K562 (cell line): ENCODE measurements around the gene ASCC1. TPM values are rescaled to one million over a fixed set of nuclear protein-coding genes. Genes with fewer than 3 reads are reported as not detected.

Experiments used
- ATAC-seq: fragments of 200-7000 bp; cut with Tn5 transposase; 3 replicates; pipeline ENCODE4 v1.9.1; 2020; ENCODE audit warnings: moderate library complexity
- BruUV-seq: library from RNA; stranded (reverse); fragments of 400-500 nt; replicated peaks from 2 replicates; lab custom pipeline; 2021; lab: Mats Ljungman, UMichigan
- CTCF ChIA-PET: fragments of 300-600 bp; formaldehyde crosslinking; extraction: SDS; loops from one replicate; lab custom pipeline; 2021; ENCODE audit warnings: low intra/inter-chr PET ratio; lab: Yijun Ruan, JAX
- POLR2A ChIA-PET: fragments of 300-600, 350-650 bp; sonication (Branson Sonifier 250); formaldehyde crosslinking; extraction: SDS; loops from one replicate; lab custom pipeline; 2021; ENCODE audit warnings: antibody characterized with exemption, inconsistent platforms; lab: Yijun Ruan, JAX
- DNase-seq, 4 experiments: peaks; one replicate each; pipeline versions ENCODE4 v3.0.0 to v3.0.0-alpha.2; 2011 to 2018; ENCODE audit warnings: low spot score in 3 of 4, mixed read lengths in 3 of 4; ENCODE audit errors: extremely low read depth in 1 of 4
- FAIRE-seq: peaks from 2 replicates; lab custom pipeline; 2011; peaks lifted over from hg19 to GRCh38; lab: Jason Lieb, UNC
- H2AFZ ChIP-seq: 2 replicates; pipeline ENCODE4 v1.6.0; 2011; ENCODE audit warnings: low read depth, low read length, control low read depth, inconsistent platforms
- H3K27ac ChIP-seq: fragments of 200-600 bp; 3 replicates; pipeline ENCODE4 v1.8.0; 2011; ENCODE audit warnings: low read depth, mild to moderate bottlenecking, control low read depth, inconsistent platforms, low read length, moderate library complexity, mixed read lengths; ENCODE audit errors: extremely low read depth
- H3K27me3 ChIP-seq, 2 experiments: fragments of 300-600 bp in 1 of 2; 2 replicates in 1 of 2; 3 replicates in 1 of 2; pipeline versions ENCODE4 v1.6.0 to v1.8.0; 2011; ENCODE audit warnings: inconsistent platforms in 2 of 2, low read length in 2 of 2, mild to moderate bottlenecking in 1 of 2, mixed read lengths in 1 of 2, moderate library complexity in 1 of 2; ENCODE audit not compliant: control insufficient read depth in 2 of 2, insufficient read depth in 2 of 2
- H3K36me3 ChIP-seq: fragments of 300-600 bp; 3 replicates; pipeline ENCODE4 v1.8.0; 2011; ENCODE audit warnings: mild to moderate bottlenecking, low read length, inconsistent platforms; ENCODE audit not compliant: control insufficient read depth, insufficient read depth
- H3K4me1 ChIP-seq, 2 experiments: fragments of 200-600 bp in 1 of 2; replicated peaks in 1 of 2; 2 replicates in 1 of 2; 3 replicates in 1 of 2; pipeline versions ENCODE4 v1.5.1 to v1.8.0; 2011; ENCODE audit warnings: inconsistent platforms in 2 of 2, low read length in 2 of 2, mild to moderate bottlenecking in 1 of 2, mixed read lengths in 1 of 2, moderate library complexity in 1 of 2; ENCODE audit not compliant: control insufficient read depth in 2 of 2, insufficient read depth in 2 of 2
- H3K4me2 ChIP-seq: 2 replicates; pipeline ENCODE4 v1.6.1; 2011; ENCODE audit warnings: low read length, control low read depth, inconsistent platforms, mixed read lengths; ENCODE audit not compliant: insufficient read depth
- H3K4me3 ChIP-seq: fragments of 200-600 bp; sonication (generic), shearing (Covaris generic); 2 replicates; pipeline ENCODE4 v1.5.1; 2016; ENCODE audit warnings: control low read depth, inconsistent platforms
- H3K79me2 ChIP-seq: fragments of 200-600 bp; 3 replicates; pipeline ENCODE4 v1.8.0; 2011; ENCODE audit warnings: low read length, inconsistent platforms; ENCODE audit not compliant: control insufficient read depth, insufficient read depth
- H3K9ac ChIP-seq, 2 experiments: 2 replicates each; pipeline versions ENCODE4 v1.6.0 to v1.6.1; 2011; ENCODE audit warnings: low read depth in 2 of 2, low read length in 2 of 2, control low read depth in 1 of 2, inconsistent platforms in 1 of 2, mild to moderate bottlenecking in 1 of 2, mixed read lengths in 1 of 2; ENCODE audit not compliant: insufficient read depth in 1 of 2
- H3K9me1 ChIP-seq: one replicate; pipeline ENCODE4 v1.6.0; 2011; ENCODE audit warnings: inconsistent platforms, mild to moderate bottlenecking, low read length, moderate library complexity; ENCODE audit not compliant: control insufficient read depth, insufficient read depth
- H3K9me3 ChIP-seq: replicated peaks from 2 replicates; pipeline ENCODE4 v1.5.1; 2011; ENCODE audit warnings: low read depth, low read length, inconsistent platforms; ENCODE audit not compliant: control insufficient read depth, insufficient read depth
- H4K20me1 ChIP-seq: replicated peaks from 2 replicates; pipeline ENCODE4 v1.6.1; 2011; ENCODE audit warnings: low read length, inconsistent platforms, mixed read lengths; ENCODE audit not compliant: control insufficient read depth, insufficient read depth
- CEBPB ChIP-seq: fragments of 450-650 bp; IDR thresholded peaks from 2 replicates; pipeline ENCODE4 v1.6.1; 2016; ENCODE audit warnings: missing genetic modification characterization, missing compliant biosample characterization
- CEBPG ChIP-seq, 3 experiments: fragments of 200-800 bp in 1 of 3; sonication (Bioruptor generic) in 1 of 3; sonication (generic) in 1 of 3; formaldehyde crosslinking in 1 of 3; IDR thresholded peaks in 2 of 3; conservative IDR thresholded peaks in 1 of 3; 2 replicates each; pipeline versions ENCODE4 v1.6.1 to v1.8.0; 2016 to 2022; ENCODE audit warnings: missing compliant biosample characterization in 2 of 3, missing genetic modification characterization in 2 of 3, mild to moderate bottlenecking in 1 of 3, missing genetic modification reagents in 1 of 3
- WGBS: fragments of 100-300 bp; shearing (Covaris generic); methylation state at CpG from one replicate; pipeline ENCODE4 v1.1.6; 2016; ENCODE audit warnings: low coverage, mixed read lengths; ENCODE audit not compliant: insufficient coverage; ENCODE audit errors: missing lambda C conversion rate; 5-methylcytosine and 5-hydroxymethylcytosine counted together
- in situ Hi-C: fragments of 300-500 bp; cut with MboI; formaldehyde crosslinking; loops from 4 replicates; pipeline ENCODE4 v1.15.0; 2018; ENCODE audit warnings: inconsistent platforms, mixed read lengths
- intact Hi-C: fragments of 100-400 bp; cut with micrococcal nuclease; formaldehyde crosslinking; loops from 2 replicates; pipeline ENCODE4 v1.14.2; 2022
- polyA plus RNA-seq, 8 experiments: library from polyadenylated mRNA; depleted of rRNA in 4 of 8; stranded (reverse) in 5 of 8; unstranded in 3 of 8; fragments of >200 nt; fragmentation: Nextera tagmentation in 2 of 8; fragmentation: Illumina TruSeq in 1 of 8; extraction: Ambion mirVana in 2 of 8; extraction: Trizol in 1 of 8; gene quantifications; 2 replicates each; pipeline versions ENCODE4 v1.2.1 to v1.2.3, GENCODE V29; 2011 to 2014; ENCODE audit warnings: inconsistent platforms in 1 of 8, missing spikeins in 1 of 8
- total RNA-seq, 7 experiments: library from RNA; depleted of rRNA in 6 of 7; stranded (reverse); fragments of >200 nt in 6 of 7; fragmentation: Illumina TruSeq in 2 of 7; extraction: Trizol in 2 of 7; gene quantifications; 2 replicates each; pipeline versions ENCODE4 v1.2.1 to v1.2.3, GENCODE V29; 2011 to 2021; ENCODE audit warnings: low replicate concordance in 1 of 7
- TF ChIP-seq, protein P1 (sequence below): fragments of 250-450 bp; sonication (Bioruptor Pico); IDR thresholded peaks from 2 replicates; pipeline ENCODE4 v1.5.0; 2022; ENCODE audit warnings: mild to moderate bottlenecking

The ASCC1 gene
- total and polyA plus RNA-seq, 9 of the 15 experiments (the other 6 are each of a cell fraction or from before 2014, with no cell fraction given): 31.7 to 73.3 (median 52.8) TPM

DNA sequence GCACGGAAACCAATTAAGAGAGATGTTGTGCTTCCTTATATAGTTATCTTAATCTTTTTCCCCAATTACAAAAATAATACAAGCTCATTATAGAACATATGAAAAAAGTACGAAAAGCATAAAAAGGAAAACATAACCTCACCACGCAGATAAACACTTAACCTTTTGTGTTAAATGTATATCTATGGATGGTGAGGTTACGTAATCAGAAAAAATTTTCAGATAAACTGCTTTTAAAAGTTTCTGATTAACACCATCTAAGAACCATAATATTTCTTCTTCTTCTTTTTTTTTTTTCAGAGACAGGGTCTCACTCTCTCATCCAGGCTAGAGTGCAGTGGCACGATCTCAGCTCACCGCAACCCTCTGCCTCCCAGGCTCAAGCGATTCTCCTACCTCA, 78.5 kb downstream of the ASCC1 start:
- H3K36me3 ChIP-seq: no peaks in the 10 kb centered on the region; the same call in 1 of the 3 replicates
- in situ Hi-C loops: loop anchor here (10.0 kb wide), 1 partner anchor 197 kb away; no protein-coding TSS in a partner anchor
- ATAC-seq: no peak
- no peaks in the 10 kb centered on the region for H3K79me2 ChIP-seq
- no peaks in the 10 kb centered on the region for H3K27me3 ChIP-seq
- no peaks in the 10 kb centered on the region for H4K20me1 ChIP-seq
- BruUV-seq: no TSS peak
- H3K4me2 ChIP-seq: no peak overlapping the region
- H3K4me1 ChIP-seq: peaks cover 0 to 9% of the 10 kb centered on the region in 2 experiments; a peak in 2 of 5 replicates
- H3K9me1 ChIP-seq: no peaks in the 10 kb centered on the region
- TF ChIP-seq CEBPG (CRISPR knock-in tag; IDR thresholded peaks at IDR 0.05) (no peak), CEBPG (tag; conservative IDR thresholded peaks at IDR 0.05 in 1 of 2, IDR thresholded peaks at IDR 0.05 in 1 of 2) (peak; percentile 25 to 75; a peak in 2 of 4 replicates), CEBPB (tag) (peak; percentile 71)
- TF ChIP-seq, protein P1, sequence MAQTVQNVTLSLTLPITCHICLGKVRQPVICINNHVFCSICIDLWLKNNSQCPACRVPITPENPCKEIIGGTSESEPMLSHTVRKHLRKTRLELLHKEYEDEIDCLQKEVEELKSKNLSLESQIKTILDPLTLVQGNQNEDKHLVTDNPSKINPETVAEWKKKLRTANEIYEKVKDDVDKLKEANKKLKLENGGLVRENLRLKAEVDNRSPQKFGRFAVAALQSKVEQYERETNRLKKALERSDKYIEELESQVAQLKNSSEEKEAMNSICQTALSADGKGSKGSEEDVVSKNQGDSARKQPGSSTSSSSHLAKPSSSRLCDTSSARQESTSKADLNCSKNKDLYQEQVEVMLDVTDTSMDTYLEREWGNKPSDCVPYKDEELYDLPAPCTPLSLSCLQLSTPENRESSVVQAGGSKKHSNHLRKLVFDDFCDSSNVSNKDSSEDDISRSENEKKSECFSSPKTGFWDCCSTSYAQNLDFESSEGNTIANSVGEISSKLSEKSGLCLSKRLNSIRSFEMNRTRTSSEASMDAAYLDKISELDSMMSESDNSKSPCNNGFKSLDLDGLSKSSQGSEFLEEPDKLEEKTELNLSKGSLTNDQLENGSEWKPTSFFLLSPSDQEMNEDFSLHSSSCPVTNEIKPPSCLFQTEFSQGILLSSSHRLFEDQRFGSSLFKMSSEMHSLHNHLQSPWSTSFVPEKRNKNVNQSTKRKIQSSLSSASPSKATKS (CRISPR knock-in tag): no peak
- WGBS: 90% methylated on average over 7 of the region's 7 CpGs
- H3K4me3 ChIP-seq: no peak overlapping the region
- no peak overlapping the region for H3K9ac ChIP-seq
- no peaks in the 10 kb centered on the region for H3K9me3 ChIP-seq
- CTCF ChIA-PET: no interaction called here
- FAIRE-seq: no peak
- H3K27ac ChIP-seq: no peak overlapping the region
- no peak for DNase-seq
- no peak overlapping the region for H2AFZ ChIP-seq
- POLR2A ChIA-PET: interaction anchor here (1.6 kb wide), 1 partner anchor 81 kb away, joined by 3 read pairs; no protein-coding TSS in a partner anchor
- intact Hi-C loops: no loop called here
